Endothelial cell of umbilical vein (primary cell): Measurements from ENCODE around the gene PPP1R26. TPM values are rescaled to one million over a fixed set of nuclear protein-coding genes. Genes with fewer than 3 reads are reported as not detected.

ENCODE experiments used
- BruUV-seq: library from RNA; stranded (reverse); fragments of 400-500 nt; replicated peaks from 2 replicates; lab custom pipeline; 2021; lab: Mats Ljungman, UMichigan
- CTCF ChIA-PET: fragments of 300-600, 350-600 bp; sonication (Branson Sonifier 250); formaldehyde crosslinking; loops from one replicate; lab custom pipeline; 2021; ENCODE audit warnings: antibody characterized with exemption, inconsistent platforms; lab: Charles Lee
- POLR2A ChIA-PET: fragments of 300-600, 350-600 bp; sonication (Branson Sonifier 250); formaldehyde crosslinking; loops from one replicate; lab custom pipeline; 2021; ENCODE audit warnings: antibody characterized with exemption, inconsistent platforms; lab: Charles Lee
- DNase-seq: peaks from one replicate; pipeline ENCODE4 v3.0.0-alpha.2; 2011; ENCODE audit warnings: low read depth, low spot score
- FAIRE-seq: peaks from 2 replicates; lab custom pipeline; 2011; peaks lifted over from hg19 to GRCh38; lab: Jason Lieb, UNC
- H2AFZ ChIP-seq: 2 replicates; pipeline ENCODE4 v1.6.0; 2012; ENCODE audit warnings: low read depth, low read length, control low read depth, inconsistent platforms
- H3K27ac ChIP-seq: 2 replicates; pipeline ENCODE4 v1.5.1; 2011; ENCODE audit warnings: low read depth, mild to moderate bottlenecking, control low read depth, low read length, moderate library complexity; ENCODE audit not compliant: insufficient read depth
- H3K27me3 ChIP-seq, 2 experiments: 2 replicates each; pipeline versions ENCODE4 v1.6.0 to v1.6.1; 2011; ENCODE audit warnings: low read length in 2 of 2, mixed read lengths in 1 of 2; ENCODE audit not compliant: control insufficient read depth in 2 of 2, insufficient read depth in 2 of 2
- H3K36me3 ChIP-seq, 2 experiments: 2 replicates in 1 of 2; 3 replicates in 1 of 2; pipeline ENCODE4 v1.5.1; 2011; ENCODE audit warnings: low read length in 2 of 2, mild to moderate bottlenecking in 1 of 2, moderate library complexity in 1 of 2; ENCODE audit not compliant: control insufficient read depth in 2 of 2, insufficient read depth in 2 of 2; ENCODE audit errors: extremely low read depth in 1 of 2
- H3K4me1 ChIP-seq: 3 replicates; pipeline ENCODE4 v1.5.1; 2011; ENCODE audit warnings: mild to moderate bottlenecking, low read length; ENCODE audit not compliant: control insufficient read depth, insufficient read depth; ENCODE audit errors: extremely low read depth
- H3K4me2 ChIP-seq: 2 replicates; pipeline ENCODE4 v1.6.1; 2011; ENCODE audit warnings: low read length, control low read depth, mixed read lengths; ENCODE audit not compliant: insufficient read depth
- H3K4me3 ChIP-seq, 3 experiments: fragments of 200-600 bp in 1 of 3; sonication (generic), shearing (Covaris generic) in 1 of 3; replicated peaks in 1 of 3; 2 replicates each; pipeline ENCODE4 v1.5.1; 2011 to 2016; ENCODE audit warnings: control low read depth in 3 of 3, low read length in 3 of 3, mild to moderate bottlenecking in 2 of 3, inconsistent platforms in 1 of 3, low read depth in 1 of 3, moderate library complexity in 1 of 3; ENCODE audit not compliant: insufficient read depth in 1 of 3
- H3K79me2 ChIP-seq: 2 replicates; pipeline ENCODE4 v1.6.0; 2012; ENCODE audit warnings: low read length, inconsistent platforms; ENCODE audit not compliant: control insufficient read depth, insufficient read depth
- H3K9ac ChIP-seq: replicated peaks from 2 replicates; pipeline ENCODE3; 2011; ENCODE audit warnings: low read length, control low read depth; ENCODE audit not compliant: insufficient read depth; ENCODE audit errors: extremely low read depth
- H3K9me1 ChIP-seq: replicated peaks from 3 replicates; pipeline ENCODE4 v1.6.0; 2011; ENCODE audit warnings: mild to moderate bottlenecking, low read length; ENCODE audit not compliant: control insufficient read depth, insufficient read depth; ENCODE audit errors: extremely low read depth
- H3K9me3 ChIP-seq: replicated peaks from 2 replicates; pipeline ENCODE4 v1.5.1; 2012; ENCODE audit warnings: low read length, inconsistent platforms; ENCODE audit not compliant: control insufficient read depth, insufficient read depth
- H4K20me1 ChIP-seq: replicated peaks from 2 replicates; pipeline ENCODE3; 2011; ENCODE audit warnings: mild to moderate bottlenecking, low read length; ENCODE audit not compliant: control insufficient read depth, insufficient read depth; ENCODE audit errors: extremely low read depth
- CTCF ChIP-seq, 2 donors: IDR thresholded peaks; 1 replicate in 1 of 2; 2 replicates in 1 of 2; pipeline ENCODE4 v1.5.1; 2011; ENCODE audit warnings: low read length in 2 of 2, mild to moderate bottlenecking in 2 of 2, moderate library complexity in 2 of 2, control low read depth in 1 of 2, inconsistent platforms in 1 of 2, low read depth in 1 of 2; ENCODE audit not compliant: insufficient read depth in 1 of 2; ENCODE audit errors: extremely low read depth in 1 of 2
- EZH2 ChIP-seq: IDR thresholded peaks from 2 replicates; pipeline ENCODE4 v1.6.1; 2012; ENCODE audit warnings: borderline replicate concordance, low read depth, mild to moderate bottlenecking, moderate library complexity, low read length, inconsistent platforms; ENCODE audit not compliant: severe bottlenecking
- FOS ChIP-seq: IDR thresholded peaks from 2 replicates; pipeline ENCODE4 v1.6.1; 2011; ENCODE audit warnings: mild to moderate bottlenecking, low read length, moderate library complexity, borderline replicate concordance; ENCODE audit not compliant: insufficient read depth
- GATA2 ChIP-seq: IDR thresholded peaks from 2 replicates; pipeline ENCODE4 v1.7.0; 2011; ENCODE audit warnings: low read depth, mild to moderate bottlenecking, moderate library complexity, mixed read lengths, low read length; ENCODE audit not compliant: insufficient read length, insufficient read depth
- JUN ChIP-seq: IDR thresholded peaks from 2 replicates; pipeline ENCODE4 v1.6.1; 2011; ENCODE audit warnings: borderline replicate concordance, low read depth; ENCODE audit not compliant: insufficient read length, insufficient read depth
- MAX ChIP-seq: IDR thresholded peaks from 2 replicates; pipeline ENCODE4 v1.6.1; 2011; ENCODE audit not compliant: insufficient read depth, insufficient read length
- MYC ChIP-seq: IDR thresholded peaks from one replicate; pipeline ENCODE4 v1.6.1; 2011; ENCODE audit warnings: mild to moderate bottlenecking, low read depth, low read length
- POLR2A ChIP-seq: IDR thresholded peaks from 2 replicates; pipeline ENCODE4 v1.6.1; 2012; ENCODE audit warnings: low read depth, mild to moderate bottlenecking, control low read depth, low read length
- POLR2AphosphoS5 ChIP-seq: IDR thresholded peaks from 2 replicates; pipeline ENCODE4 v1.6.1; 2012; ENCODE audit warnings: low read depth, mild to moderate bottlenecking, control low read depth, low read length, moderate library complexity; ENCODE audit not compliant: insufficient read depth
- dilution Hi-C: fragments of 300-500 bp; cut with MboI; formaldehyde crosslinking; loops from one replicate; pipeline ENCODE4 v1.15.0; 2019; ENCODE audit warnings: low sequenced_read_pairs; ENCODE audit not compliant: extremely low pct_ligation_motif_present
- intact Hi-C: fragments of 100-400 bp; cut with micrococcal nuclease; formaldehyde crosslinking; loops from one replicate; pipeline ENCODE4 v1.10.0; 2022
- polyA plus RNA-seq, 4 experiments: library from polyadenylated mRNA; depleted of rRNA in 3 of 4; stranded (reverse) in 3 of 4; unstranded in 1 of 4; fragments of >200 nt; gene quantifications; 2 replicates each; pipeline versions ENCODE4 v1.2.1 to v1.2.3, GENCODE V29; 2011 to 2012; ENCODE audit warnings: missing spikeins in 1 of 4
- total RNA-seq: library from RNA; stranded (reverse); gene quantifications from 2 replicates; pipeline ENCODE4 v1.2.3, GENCODE V29; 2021

The PPP1R26 gene
- total and polyA plus RNA-seq, 2 donors (not counting 3 experiments of a cell fraction or from before 2014, with no cell fraction given), result 5.9 to 16.9 TPM

- dilution Hi-C loops, result no loop called here
- POLR2A ChIA-PET, result no interaction called here
These were observed 46.6 kb downstream of the PPP1R26 start for GRCh38 chr9:135526089-135526729.

More at GRCh38 chr9:135526089-135526729, 46.6 kb downstream of the PPP1R26 start:
- no peaks in the 10 kb centered on the region for H4K20me1 ChIP-seq
- BruUV-seq, result no TSS peak
- no peaks in the 10 kb centered on the region for H3K36me3 ChIP-seq
- H3K9ac ChIP-seq, result no peak overlapping the region
- FAIRE-seq (no peak), DNase-seq (no peak)
- intact Hi-C loops, result no loop called here
- no peaks in the 10 kb centered on the region for H3K9me1 ChIP-seq
- CTCF ChIA-PET, result interaction anchor here (1.3 kb wide), 1 partner anchor 22 kb away, joined by 3 read pairs; no protein-coding TSS in a partner anchor
- H3K4me1 ChIP-seq, result no peaks in the 10 kb centered on the region
- H3K79me2 ChIP-seq, result no peaks in the 10 kb centered on the region
- H2AFZ ChIP-seq, result no peak overlapping the region
- no peak overlapping the region for H3K27ac ChIP-seq
- no peak overlapping the region for H3K4me2 ChIP-seq
- H3K4me3 ChIP-seq, result no peak overlapping the region
- H3K27me3 ChIP-seq, result no peaks in the 10 kb centered on the region
- H3K9me3 ChIP-seq, result no peaks in the 10 kb centered on the region
- no peak for TF ChIP-seq POLR2AphosphoS5
- no peak for TF ChIP-seq EZH2
- no peak for TF ChIP-seq CTCF (IDR thresholded peaks at IDR 0.05; ENCODE audit: extremely low read depth in 1 of 2, insufficient read depth in 1 of 2, low read depth in 1 of 2, low read length in 2 of 2)
- no peak for TF ChIP-seq MYC
- no peak for TF ChIP-seq POLR2A
- no peak for TF ChIP-seq MAX
- no peak for TF ChIP-seq GATA2
- no peak for TF ChIP-seq FOS
- no peak for TF ChIP-seq JUN
